GM20431 (cell line): ENCODE measurements around the gene OR8G5.
"Not testable (repeated sequence)": the region's sequence is repeated elsewhere in the genome, so short reads cannot be mapped to it uniquely, and the experiment has no call there.

Source experiments
- in situ Hi-C: fragments of 300-500 bp; cut with MseI, MboI; formaldehyde crosslinking; loops from one replicate; pipeline ENCODE4 v1.15.0; 2020; ENCODE audit warnings: low sequenced_read_pairs; ENCODE audit not compliant: unreplicated experiment

Gene OR8G5, protein sequence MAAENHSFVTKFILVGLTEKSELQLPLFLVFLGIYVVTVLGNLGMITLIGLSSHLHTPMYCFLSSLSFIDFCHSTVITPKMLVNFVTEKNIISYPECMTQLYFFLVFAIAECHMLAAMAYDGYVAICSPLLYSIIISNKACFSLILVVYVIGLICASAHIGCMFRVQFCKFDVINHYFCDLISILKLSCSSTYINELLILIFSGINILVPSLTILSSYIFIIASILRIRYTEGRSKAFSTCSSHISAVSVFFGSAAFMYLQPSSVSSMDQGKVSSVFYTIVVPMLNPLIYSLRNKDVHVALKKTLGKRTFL

GRCh38 chr11:124256076-124256475 is at the start of gene OR8G5:
TSS of gene OR8G5 (plus strand) at chr11:124256376. CDS start at chr11:124264932, 8,556 bp downstream.
- in situ Hi-C loops: no loop called here

DNA sequence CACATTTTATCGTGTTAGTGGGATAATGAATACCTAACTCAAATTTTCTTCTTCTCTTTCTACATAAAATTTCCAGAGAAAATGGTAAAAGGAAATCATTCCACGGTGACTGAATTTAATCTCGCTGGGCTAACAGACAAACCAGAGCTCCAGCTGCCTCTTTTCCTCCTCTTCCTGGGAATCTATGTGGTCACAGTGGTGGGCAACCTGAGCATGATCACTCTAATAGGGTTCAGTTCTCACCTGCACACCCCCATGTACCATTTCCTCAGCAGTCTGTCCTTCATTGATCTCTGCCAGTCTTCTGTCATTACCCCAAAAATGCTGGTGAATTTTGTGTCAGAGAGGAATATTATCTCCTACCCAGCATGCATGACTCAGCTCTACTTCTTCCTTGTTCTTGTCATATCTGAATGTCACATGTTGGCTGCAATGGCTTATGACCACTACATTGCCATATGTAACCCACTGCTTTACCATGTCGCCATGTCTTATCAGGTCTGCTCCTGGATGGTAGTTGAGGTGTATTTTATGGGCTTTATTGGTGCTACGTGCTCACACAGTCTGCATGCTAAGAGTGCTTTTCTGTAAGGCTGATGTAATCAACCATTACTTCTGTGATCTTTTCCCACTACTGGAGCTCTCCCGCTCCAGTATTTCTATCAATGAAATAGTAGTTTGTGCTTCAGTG is 48.9 kb upstream of the OR8G5 start:
- in situ Hi-C loops: no loop called here

DNA sequence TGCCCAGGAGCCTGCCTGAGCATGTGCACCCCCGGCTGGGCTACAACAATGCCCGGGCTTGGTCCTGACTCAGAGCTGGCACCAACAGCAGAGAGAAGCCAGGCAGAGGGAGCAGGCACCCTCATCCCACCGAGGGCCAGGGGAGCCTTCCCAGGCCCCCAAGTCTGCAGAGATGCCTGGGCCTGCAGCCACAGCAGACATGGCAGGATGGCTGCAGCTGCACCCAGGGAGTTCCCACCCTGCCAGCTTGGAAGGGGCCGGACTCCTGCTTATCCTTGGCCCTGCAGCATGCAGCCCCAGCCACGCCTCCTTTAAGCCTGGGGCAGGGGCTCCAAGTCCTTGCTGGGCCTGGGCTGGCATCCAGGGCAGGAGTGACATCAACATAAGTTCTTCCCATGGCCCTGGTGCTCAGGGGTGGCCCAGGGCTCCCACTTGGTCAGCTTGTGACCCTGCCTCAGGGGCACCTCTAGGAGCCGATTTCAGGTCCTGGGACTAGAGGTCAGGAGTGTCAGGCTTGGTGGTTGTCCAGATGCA is 46.3 kb upstream of the OR8G5 start:
- in situ Hi-C loops: no loop called here

DNA sequence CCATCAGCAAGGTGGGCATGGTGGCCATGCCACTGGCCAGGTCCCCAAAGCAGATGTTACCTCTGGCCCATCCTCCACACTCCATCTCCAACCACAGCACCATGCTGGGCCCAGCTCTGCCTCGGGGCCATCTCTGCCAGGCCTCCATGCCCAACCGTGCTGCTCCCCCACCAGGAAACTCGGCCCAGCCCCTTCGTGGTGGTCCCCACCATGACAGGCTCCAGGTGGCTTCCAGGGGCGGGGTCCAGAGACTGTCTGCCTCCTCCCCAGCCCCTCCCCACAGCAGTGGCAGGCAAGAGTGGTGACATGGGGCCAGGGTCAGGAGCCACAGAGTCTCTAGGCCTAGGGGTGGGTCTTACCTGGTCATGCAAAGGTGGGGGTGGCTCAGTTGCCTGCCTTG is 45.8 kb upstream of the OR8G5 start:
- in situ Hi-C loops: no loop called here

DNA sequence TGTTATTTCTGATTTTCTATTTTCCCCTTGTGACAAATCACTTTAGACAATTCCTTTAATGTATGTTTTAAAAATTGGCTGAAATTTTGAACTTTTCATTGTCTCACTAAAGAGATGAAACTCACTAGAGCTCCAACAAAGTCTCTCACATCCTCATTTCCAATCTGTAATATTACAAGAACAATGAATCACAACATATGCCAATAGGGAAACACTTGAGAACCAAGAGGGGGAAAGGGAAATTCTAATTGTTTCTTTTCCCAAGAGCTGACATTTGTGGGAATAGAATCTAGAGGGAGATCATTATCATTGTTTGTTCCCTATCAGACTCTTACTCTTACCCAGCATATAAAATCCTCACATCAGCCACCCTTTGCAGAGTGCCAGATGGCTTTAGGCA is 44.9 kb upstream of the OR8G5 start:
- in situ Hi-C loops: no loop called here

DNA sequence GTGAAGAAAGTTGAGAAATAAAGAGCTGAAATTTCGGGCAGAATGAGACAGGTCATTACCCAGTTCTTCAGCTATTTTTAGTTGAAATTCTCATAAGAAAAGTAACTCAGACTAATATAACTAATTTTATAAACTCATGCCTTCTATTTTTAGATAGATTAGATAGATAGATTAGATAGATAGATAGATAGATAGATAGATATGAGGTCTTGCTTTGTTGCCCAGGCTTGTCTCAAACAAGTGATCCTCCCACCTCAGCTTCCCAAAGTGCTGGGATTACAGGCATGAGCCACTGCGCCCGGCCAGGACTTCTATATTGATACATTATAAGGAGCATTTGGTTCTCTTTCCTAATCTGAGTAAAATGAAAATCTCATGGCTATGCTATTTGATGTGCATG is 42.1 kb upstream of the OR8G5 start:
- in situ Hi-C loops: no loop called here

DNA sequence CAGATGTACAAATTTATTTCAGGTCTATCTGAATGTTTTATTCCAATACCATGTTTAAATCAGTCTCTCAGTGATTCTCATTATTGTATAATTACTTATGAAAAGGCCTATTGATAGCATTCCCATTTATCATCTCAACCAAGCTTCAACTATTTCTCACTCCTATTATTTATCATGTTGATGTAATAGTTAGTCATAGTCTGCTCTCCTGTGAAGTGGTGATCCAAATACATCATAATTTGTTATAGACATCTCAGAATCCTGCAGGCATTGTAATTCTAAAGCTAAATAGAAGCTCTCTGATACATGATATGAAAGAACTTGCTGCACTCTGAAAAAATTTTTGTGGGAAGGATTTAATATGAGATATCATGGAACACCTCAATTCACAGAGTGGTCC is 37.0 kb upstream of the OR8G5 start:
- in situ Hi-C loops: no loop called here

DNA sequence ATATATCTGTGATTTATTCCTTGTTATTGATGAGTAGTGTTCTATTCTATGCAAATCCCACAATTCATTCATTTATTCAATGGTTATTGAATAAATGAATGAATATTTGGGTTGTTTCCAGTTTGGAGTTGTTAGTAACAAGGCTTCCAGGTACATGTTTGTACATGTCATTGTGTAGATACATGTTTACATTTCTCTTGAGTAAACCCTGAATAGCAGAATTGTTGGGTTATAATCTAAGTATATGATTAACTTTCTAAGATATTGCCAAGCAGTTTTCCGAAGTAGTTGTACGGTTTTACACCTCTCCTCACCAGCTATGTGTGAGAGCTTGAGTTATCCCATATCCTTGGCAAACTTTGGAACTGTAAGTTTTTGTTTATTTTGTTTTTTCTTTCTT is 33.8 kb upstream of the OR8G5 start:
- in situ Hi-C loops: no loop called here

- in situ Hi-C loops: not testable (repeated sequence)
Observed at GRCh38 chr11:124224618-124225423, 31.4 kb upstream of the OR8G5 start.

- in situ Hi-C loops: no loop called here
Observed at GRCh38 chr11:124225471-124225870, 30.7 kb upstream of the OR8G5 start.

DNA sequence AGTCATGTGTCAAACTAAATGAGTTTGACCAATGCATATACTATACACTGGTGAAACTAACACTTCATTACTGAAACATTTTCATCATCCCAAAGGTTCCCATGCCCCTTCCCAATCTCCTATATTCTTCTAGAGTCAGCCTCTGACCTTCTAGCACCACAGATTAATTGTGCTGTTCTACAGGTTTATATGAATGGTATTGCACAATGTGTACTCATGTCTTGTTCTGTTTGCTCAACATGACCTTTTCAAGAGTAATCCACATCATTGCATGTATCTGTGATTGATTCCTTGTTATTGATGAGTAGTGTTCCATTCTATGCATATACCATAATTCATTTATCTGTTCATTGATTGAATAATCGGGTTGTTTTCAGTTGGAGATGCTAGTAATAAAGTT is 22.8 kb upstream of the OR8G5 start:
- in situ Hi-C loops: no loop called here

- in situ Hi-C loops: no loop called here
Observed at GRCh38 chr11:124238512-124238911, 17.7 kb upstream of the OR8G5 start.

DNA sequence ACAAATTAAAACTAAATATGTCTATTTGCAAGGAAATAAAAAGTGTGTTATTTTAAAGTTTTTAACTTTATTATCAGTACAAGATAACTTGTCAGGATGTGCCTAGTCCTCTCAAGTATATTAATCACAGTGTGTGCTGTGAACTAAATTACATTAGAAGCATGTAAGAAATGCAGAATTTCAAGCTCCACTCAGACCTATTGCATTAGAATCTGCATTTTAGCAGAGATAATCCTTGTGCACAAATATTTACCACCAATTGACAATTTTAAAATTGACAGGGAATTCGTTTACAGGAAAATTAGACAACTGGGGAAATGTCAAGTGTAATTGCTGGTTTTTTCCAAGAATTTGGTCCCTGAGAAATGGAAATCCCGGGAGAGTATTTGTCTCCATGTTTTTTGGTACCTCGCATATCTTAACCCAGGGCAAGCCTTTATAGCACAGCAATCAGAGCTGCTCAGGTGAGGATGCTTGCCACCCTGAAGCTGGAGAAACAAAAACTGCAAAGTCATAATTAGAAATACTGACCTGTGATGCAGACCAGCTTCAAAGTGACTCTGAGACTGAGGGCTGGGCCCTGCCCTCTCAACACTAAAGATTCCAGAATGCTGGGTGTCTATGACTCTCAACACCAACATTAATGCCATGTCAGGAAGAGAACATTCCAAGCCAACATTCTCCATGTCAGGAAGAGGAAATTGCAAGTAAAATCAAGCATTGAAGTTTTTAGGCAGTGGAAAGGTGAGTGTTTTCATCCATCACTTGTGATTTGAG is 15.4 kb upstream of the OR8G5 start, which contains the start of gene OR8G1:
OR8G1 (plus strand) TSS at position 475 of the 777 bp plus-strand sequence. CDS start 8,581 bp downstream, outside the sequence.
- in situ Hi-C loops: no loop called here

GRCh38 chr11:124249869-124250268 is 6.3 kb upstream of the OR8G5 start:
- in situ Hi-C loops: not testable (repeated sequence)

- in situ Hi-C loops: not testable (repeated sequence)
Observed at GRCh38 chr11:124265041-124265440, 8.9 kb downstream of the OR8G5 start.

GRCh38 chr11:124270886-124271285 is 14.7 kb downstream of the OR8G5 start:
- in situ Hi-C loops: not testable (repeated sequence)

GRCh38 chr11:124274000-124274399 is 17.8 kb downstream of the OR8G5 start:
- in situ Hi-C loops: no loop called here

- in situ Hi-C loops: no loop called here
Observed at GRCh38 chr11:124276081-124276480, 19.9 kb downstream of the OR8G5 start.

DNA sequence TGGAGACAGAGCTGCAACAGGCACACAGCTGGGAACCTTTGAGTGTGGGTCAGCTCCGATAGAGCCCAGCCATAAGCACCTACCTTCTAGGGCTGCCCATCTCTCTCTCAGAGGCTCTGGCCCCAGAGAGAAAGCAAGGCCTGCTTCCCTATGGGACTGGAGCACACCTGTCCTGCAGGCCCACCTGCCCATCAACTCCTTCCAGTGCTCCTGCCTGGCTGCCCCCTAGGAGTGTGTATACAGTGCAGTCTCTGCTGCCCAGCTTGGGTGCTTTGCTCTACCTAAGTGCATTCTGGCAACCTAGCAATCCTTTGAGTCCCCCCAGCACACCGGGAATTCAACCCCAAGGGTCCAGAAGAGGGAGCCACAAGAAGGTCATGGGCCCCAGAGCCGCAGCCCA is 21.0 kb downstream of the OR8G5 start:
- in situ Hi-C loops: no loop called here

GRCh38 chr11:124277804-124278203 is 21.6 kb downstream of the OR8G5 start:
- in situ Hi-C loops: no loop called here
